DLD1 (cell line): ENCODE results near the gene ELOVL5.
"Not testable (repeated sequence)": the region's sequence is repeated elsewhere in the genome, so short reads cannot be mapped to it uniquely, and the experiment has no call there.

Experiments used
- in situ Hi-C: cut with HindIII; loops from 2 replicates; pipeline ENCODE4 v1.10.0; 2017; ENCODE audit warnings: low sequenced_read_pairs

Gene ELOVL5

DNA sequence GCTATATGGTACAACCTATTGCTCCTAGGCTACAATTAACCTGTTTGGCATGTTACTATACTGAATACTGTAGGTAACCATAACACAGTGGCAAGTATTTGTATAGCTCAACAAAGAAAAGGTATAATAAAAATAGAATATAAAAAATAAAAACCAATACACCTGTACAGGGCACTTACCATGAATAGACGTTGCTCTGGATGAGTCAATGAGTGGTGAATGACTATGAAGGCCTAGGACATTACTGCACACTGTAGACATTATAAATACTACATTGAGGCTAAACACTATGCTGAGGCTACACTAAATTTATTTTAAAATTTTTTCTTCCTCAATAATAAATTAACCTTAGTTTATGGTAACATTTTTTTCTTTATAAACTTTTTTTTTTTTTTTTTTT lies 18.6 kb downstream of the ELOVL5 start:
- in situ Hi-C loops, result no loop called here

GRCh38 chr6:53328375-53328774 lies 20.4 kb downstream of the ELOVL5 start:
- in situ Hi-C loops, result no loop called here

DNA sequence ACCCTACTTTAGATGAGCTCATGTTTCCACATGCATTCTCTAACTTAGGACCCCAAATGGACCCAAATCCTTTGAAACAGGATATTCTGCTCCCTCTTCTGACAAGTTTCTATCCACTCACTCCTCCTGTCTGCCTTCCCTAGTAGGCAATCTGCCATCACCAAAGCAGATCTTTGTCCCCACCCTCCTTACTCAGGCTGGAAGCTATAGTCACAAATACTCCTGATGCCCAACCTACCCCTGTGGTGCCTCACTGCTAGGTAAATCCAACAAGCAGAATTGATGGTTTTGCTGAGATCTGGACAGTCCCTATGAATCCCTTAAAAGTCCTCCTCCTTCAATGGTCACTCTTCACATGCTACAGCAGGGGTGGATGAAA lies 21.7 kb downstream of the ELOVL5 start:
- in situ Hi-C loops, result no loop called here

DNA sequence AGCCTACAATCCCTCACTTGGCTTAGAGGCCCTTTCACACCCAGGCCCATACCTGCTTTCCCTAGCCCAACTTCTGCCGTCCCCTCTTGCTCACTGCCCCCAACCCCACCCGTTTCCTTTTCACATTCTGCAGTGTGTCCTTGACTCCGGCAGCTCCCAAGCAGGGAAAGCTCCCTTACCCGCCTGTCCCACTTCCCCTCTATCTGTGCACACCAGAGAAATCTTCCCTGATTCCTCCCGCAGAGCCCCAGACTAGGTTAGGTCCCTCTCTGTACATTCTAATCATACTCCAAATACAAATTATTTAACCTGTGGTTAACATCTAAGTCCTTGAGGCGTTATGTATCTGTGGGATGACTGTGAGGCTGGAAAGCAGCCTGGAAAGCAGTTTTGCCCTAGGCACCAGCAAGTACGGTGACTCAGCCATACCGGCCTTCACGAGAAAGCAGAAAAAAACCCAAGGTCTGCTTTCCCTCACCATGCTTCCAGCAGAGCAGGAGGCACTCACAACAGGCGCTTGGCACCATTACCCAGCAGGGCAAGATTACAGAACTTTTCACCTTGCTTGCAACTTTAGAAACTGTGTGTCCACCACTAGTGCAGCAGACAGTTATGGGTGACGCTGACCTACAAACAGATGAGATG lies 22.3 kb downstream of the ELOVL5 start:
- in situ Hi-C loops, result no loop called here

GRCh38 chr6:53325785-53326184 lies 23.0 kb downstream of the ELOVL5 start:
- in situ Hi-C loops, result no loop called here

GRCh38 chr6:53322188-53323029 lies 26.3 kb downstream of the ELOVL5 start:
- in situ Hi-C loops, result no loop called here

- in situ Hi-C loops, result no loop called here
These were observed 27.0 kb downstream of the ELOVL5 start for GRCh38 chr6:53321701-53322100.

DNA sequence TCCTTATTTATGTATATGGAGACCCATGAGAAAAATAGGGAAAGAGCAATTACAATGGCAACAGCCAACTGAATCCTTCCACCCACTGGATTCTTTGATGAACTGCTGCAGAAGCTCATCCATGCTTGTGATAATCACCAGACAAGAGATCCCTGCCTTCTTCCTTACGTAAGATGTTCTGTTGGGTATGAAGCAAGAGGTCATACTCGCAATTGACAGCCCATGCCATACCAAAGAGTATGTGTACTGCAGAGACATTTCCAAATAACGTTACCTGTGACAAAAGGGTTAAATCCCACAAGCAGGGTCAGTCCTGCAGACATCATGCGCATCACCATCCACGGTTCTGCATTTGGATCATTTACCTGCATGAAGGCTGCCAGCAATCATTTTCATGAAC lies 27.8 kb downstream of the ELOVL5 start:
- in situ Hi-C loops, result no loop called here

DNA sequence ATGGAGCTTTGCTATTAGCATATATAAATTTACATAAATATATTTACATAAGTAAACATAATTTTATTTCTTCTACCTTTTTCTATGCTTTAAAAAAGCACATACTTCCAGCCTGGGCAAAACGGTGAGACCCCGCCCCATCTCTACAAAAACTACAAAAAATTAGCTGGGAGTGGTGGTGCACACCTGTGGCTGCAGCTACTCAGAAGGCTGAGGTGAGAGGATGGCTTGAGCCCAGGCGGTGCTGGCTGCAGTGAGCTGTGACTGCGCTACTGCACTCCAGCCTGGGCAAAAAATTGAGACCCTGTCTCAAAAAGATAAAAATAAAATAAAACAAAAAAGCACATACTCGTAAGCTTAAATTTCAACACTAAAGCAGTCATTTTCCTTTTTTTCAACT lies 30.3 kb downstream of the ELOVL5 start:
- in situ Hi-C loops, result no loop called here

GRCh38 chr6:53317861-53318260 lies 30.9 kb downstream of the ELOVL5 start:
- in situ Hi-C loops, result no loop called here

- in situ Hi-C loops, result not testable (repeated sequence)
These were observed 31.5 kb downstream of the ELOVL5 start for GRCh38 chr6:53317299-53317698.

- in situ Hi-C loops, result no loop called here
These were observed 32.6 kb downstream of the ELOVL5 start for GRCh38 chr6:53316142-53316541.

DNA sequence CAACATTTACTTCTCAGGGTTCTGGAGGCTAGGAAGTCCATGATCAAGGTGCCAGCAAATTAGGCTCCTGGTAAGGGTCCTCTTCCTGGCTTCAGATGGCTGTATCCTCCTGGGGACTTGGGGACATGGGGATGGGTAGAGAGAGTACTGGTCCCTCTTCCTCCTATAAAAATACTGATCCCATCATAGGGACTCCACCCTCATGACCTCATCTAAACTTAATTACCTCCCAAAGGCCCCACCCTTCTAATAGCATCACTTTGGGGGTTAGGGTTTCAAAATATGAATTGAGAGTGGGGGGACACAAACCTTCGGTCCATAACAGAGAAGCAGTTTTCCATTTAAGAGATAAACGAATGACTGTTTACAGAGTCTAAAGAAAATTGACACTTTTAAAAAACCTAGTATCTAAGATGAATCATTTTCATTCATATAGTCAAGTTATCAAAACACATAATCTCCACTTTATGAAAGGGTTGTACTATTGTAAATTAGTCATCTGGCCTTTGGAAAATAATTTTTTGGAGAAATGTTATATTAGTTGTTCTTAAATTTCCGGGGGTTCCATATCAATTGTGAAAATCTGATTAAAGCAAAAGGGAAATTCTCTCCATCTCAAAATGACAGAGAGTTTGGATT lies 33.5 kb downstream of the ELOVL5 start:
- in situ Hi-C loops, result no loop called here

- in situ Hi-C loops, result no loop called here
These were observed 34.9 kb downstream of the ELOVL5 start for GRCh38 chr6:53313784-53314400.

DNA sequence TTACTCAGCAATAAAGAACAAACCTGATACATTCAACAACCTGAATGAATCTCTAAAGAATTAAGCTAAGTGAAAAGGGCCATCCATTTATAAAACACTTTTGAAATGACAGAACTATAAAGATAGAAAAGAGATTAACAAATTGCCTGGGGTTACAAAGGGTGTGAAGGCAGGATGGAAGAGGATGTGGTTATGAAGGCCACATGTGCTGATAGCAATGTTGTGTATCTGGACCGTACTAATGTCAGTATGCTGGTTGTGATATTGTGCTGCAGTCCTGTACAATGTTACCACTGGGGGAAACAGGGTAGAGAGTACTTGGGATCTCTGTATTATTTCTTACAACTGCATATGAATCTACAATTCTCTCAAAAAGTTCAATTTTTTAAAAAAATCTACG lies 36.4 kb downstream of the ELOVL5 start:
- in situ Hi-C loops, result no loop called here

DNA sequence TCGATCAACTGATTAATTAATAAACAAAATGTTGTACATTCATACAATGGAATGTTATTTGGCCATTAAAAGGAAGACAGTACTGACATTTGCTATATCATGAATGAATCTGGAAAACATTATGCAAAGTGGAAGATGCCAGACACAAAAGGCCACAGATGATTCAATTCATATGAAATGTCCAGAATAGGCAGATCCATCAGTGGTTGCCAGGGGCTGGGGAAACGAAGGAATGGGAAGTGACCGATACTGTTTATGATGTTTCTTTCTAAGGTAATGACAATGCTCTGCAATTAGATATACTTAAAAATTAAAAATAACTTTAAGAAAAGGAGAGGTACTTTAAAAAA lies 37.2 kb downstream of the ELOVL5 start:
- in situ Hi-C loops, result no loop called here

DNA sequence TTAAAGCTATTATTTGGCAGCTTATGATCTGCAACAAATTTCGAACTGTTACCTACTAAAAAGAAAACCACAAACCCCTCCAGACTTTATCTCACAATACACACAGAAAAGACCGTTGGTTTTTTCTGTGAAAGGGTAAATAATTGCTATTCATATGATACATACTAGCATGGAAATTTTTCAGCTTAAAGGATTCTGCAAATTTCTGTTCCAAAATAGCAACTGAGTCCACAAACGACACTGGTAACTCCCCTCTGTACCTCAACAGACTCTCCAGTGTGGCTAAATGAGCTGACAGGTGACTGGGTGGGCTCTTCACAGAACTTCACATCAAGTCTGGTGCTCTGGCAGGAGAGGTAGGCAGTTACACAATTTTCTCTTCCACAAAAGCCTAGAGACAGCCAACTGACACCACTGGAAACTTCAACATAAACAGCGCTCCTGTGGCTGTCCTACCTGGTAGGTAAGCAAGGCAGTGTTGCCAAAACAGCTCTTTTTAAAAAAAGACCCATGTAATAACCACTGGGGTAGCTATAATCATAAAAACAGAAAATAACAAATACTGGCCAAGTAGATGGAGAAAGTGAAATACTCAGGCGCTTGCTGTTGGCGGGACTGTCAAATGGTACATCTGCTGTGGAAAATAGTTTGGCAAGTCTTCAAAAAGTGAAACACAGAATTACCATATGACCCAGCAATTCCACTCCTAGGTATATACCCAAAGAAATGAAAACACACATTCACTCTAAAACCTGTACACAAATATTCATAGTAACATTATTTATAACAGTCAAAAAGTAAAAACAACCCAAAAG lies 37.8 kb downstream of the ELOVL5 start:
- in situ Hi-C loops, result no loop called here

DNA sequence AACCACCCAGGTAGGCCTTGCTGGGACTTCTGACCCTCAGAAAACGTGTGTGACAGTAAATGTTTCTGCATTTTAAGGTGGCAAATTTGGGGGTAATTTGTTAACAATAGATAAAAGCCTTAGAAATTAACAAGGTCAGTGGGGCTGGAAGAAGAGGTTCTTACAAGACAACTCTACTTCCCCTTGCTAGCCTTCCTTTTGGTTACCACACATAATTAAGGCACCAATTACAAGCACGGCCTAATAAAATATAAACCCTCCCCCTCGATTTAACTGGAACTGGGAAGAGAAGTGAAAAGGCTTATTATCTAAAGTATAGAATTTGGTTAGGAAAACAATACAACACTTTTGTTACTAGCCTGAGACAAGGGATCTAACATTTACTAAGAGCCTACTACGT lies 38.8 kb downstream of the ELOVL5 start:
- in situ Hi-C loops, result no loop called here

- in situ Hi-C loops, result no loop called here
These were observed 39.5 kb downstream of the ELOVL5 start for GRCh38 chr6:53309059-53309900.

- in situ Hi-C loops, result no loop called here
These were observed 41.9 kb downstream of the ELOVL5 start for GRCh38 chr6:53306819-53307347.
